HEK293 (cell line): ENCODE results near the gene MNX1.

ENCODE experiments used
- CTCF ChIA-PET: fragments of 350-600 bp; formaldehyde crosslinking; extraction: SDS; loops from one replicate; lab custom pipeline; 2021; ENCODE audit warnings: antibody characterized with exemption; lab: Yijun Ruan, JAX
- POLR2A ChIA-PET: fragments of 300-600 bp; formaldehyde crosslinking; extraction: SDS; loops from one replicate; lab custom pipeline; 2020; ENCODE audit warnings: antibody characterized with exemption, inconsistent platforms; lab: Yijun Ruan, JAX
- H3K27ac ChIP-seq: fragments of 200-500 bp; sonication (Bioruptor generic); 2 replicates; pipeline ENCODE4 v1.5.1; 2014; ENCODE audit warnings: low read depth, low read length, control low read depth, inconsistent platforms; ENCODE audit errors: extremely low read depth
- H3K36me3 ChIP-seq, 2 experiments: fragments of 200-500 bp in 1 of 2; sonication (Bioruptor generic) in 1 of 2; 1 replicate in 1 of 2; 2 replicates in 1 of 2; pipeline ENCODE4 v1.5.1; 2014 to 2017; ENCODE audit warnings: inconsistent platforms in 2 of 2, low read length in 2 of 2; ENCODE audit not compliant: control insufficient read depth in 2 of 2, insufficient read depth in 1 of 2
- H3K4me1 ChIP-seq: fragments of 200-500 bp; sonication (Bioruptor generic); 2 replicates; pipeline ENCODE4 v1.5.1; 2014; ENCODE audit warnings: mild to moderate bottlenecking, low read length, inconsistent platforms; ENCODE audit not compliant: control insufficient read depth, insufficient read depth
- H3K4me3 ChIP-seq: 2 replicates; pipeline ENCODE4 v1.5.1; 2011; ENCODE audit warnings: low read depth, mild to moderate bottlenecking, control low read depth, low read length, moderate library complexity
- H3K9me3 ChIP-seq: fragments of 200-500 bp; sonication (Bioruptor generic); 2 replicates; pipeline ENCODE4 v1.5.1; 2014; ENCODE audit warnings: low read depth, low read length, inconsistent platforms; ENCODE audit not compliant: control insufficient read depth, insufficient read depth
- GLIS2 ChIP-seq: fragments of 450-650 bp; formaldehyde crosslinking; IDR thresholded peaks from 2 replicates; pipeline ENCODE4 v1.5.1; 2016; ENCODE audit warnings: missing biosample characterization, missing genetic modification characterization
- SCRT2 ChIP-seq: fragments of 450-650 bp; formaldehyde crosslinking; IDR thresholded peaks from 2 replicates; pipeline ENCODE4 v1.5.1; 2016; ENCODE audit warnings: missing biosample characterization, missing genetic modification characterization
- SP2 ChIP-seq: fragments of 450-650 bp; formaldehyde crosslinking; IDR thresholded peaks from 2 replicates; pipeline ENCODE4 v1.5.1; 2016; ENCODE audit warnings: missing biosample characterization, missing genetic modification characterization
- SP3 ChIP-seq: fragments of 450-650 bp; formaldehyde crosslinking; IDR thresholded peaks from 2 replicates; pipeline ENCODE4 v1.5.1; 2016; ENCODE audit warnings: missing biosample characterization, missing genetic modification characterization
- ZBTB21 ChIP-seq: fragments of 450-650 bp; formaldehyde crosslinking; IDR thresholded peaks from 2 replicates; pipeline ENCODE4 v1.5.1; 2017; ENCODE audit warnings: missing biosample characterization, missing genetic modification characterization
- ZBTB48 ChIP-seq: fragments of 450-650 bp; formaldehyde crosslinking; IDR thresholded peaks from 2 replicates; pipeline ENCODE4 v1.5.1; 2016; ENCODE audit warnings: missing biosample characterization, missing genetic modification characterization
- ZBTB7A ChIP-seq: fragments of 450-650 bp; formaldehyde crosslinking; IDR thresholded peaks from 2 replicates; pipeline ENCODE4 v1.5.1; 2016; ENCODE audit warnings: low read depth, missing biosample characterization, missing genetic modification characterization
- ZFP41 ChIP-seq: fragments of 450-650 bp; formaldehyde crosslinking; IDR thresholded peaks from 2 replicates; pipeline ENCODE4 v1.5.1; 2016; ENCODE audit warnings: missing biosample characterization, missing genetic modification characterization, borderline replicate concordance
- ZNF138 ChIP-seq: fragments of 450-650 bp; formaldehyde crosslinking; IDR thresholded peaks from 2 replicates; pipeline ENCODE4 v1.5.1; 2016; ENCODE audit warnings: missing biosample characterization, missing genetic modification characterization, borderline replicate concordance
- ZNF169 ChIP-seq: fragments of 450-650 bp; formaldehyde crosslinking; IDR thresholded peaks from 2 replicates; pipeline ENCODE4 v1.5.1; 2016; ENCODE audit warnings: missing biosample characterization, missing genetic modification characterization
- ZNF221 ChIP-seq: fragments of 450-650 bp; formaldehyde crosslinking; IDR thresholded peaks from 2 replicates; pipeline ENCODE4 v1.5.1; 2017; ENCODE audit warnings: missing biosample characterization, missing genetic modification characterization, borderline replicate concordance
- ZNF23 ChIP-seq: fragments of 450-650 bp; formaldehyde crosslinking; IDR thresholded peaks from 2 replicates; pipeline ENCODE4 v1.5.1; 2016; ENCODE audit warnings: missing biosample characterization, missing genetic modification characterization, borderline replicate concordance
- ZNF37A ChIP-seq: fragments of 450-650 bp; IDR thresholded peaks from 2 replicates; pipeline ENCODE4 v1.5.1; 2018; ENCODE audit warnings: missing biosample characterization, missing genetic modification characterization
- ZNF529 ChIP-seq: fragments of 450-650 bp; formaldehyde crosslinking; IDR thresholded peaks from 2 replicates; pipeline ENCODE4 v1.5.1; 2017; ENCODE audit warnings: missing genetic modification characterization, missing biosample characterization; ENCODE audit not compliant: insufficient replicate concordance
- ZNF561 ChIP-seq: fragments of 450-650 bp; IDR thresholded peaks from 2 replicates; pipeline ENCODE4 v1.5.1; 2018; ENCODE audit warnings: missing biosample characterization, missing genetic modification characterization, borderline replicate concordance
- ZNF623 ChIP-seq: fragments of 450-650 bp; formaldehyde crosslinking; IDR thresholded peaks from 2 replicates; pipeline ENCODE4 v1.5.1; 2016; ENCODE audit warnings: missing biosample characterization, missing genetic modification characterization
- ZNF707 ChIP-seq: fragments of 450-650 bp; formaldehyde crosslinking; IDR thresholded peaks from 2 replicates; pipeline ENCODE4 v1.5.1; 2016; ENCODE audit warnings: missing biosample characterization, missing genetic modification characterization
- ZXDB ChIP-seq: fragments of 450-650 bp; formaldehyde crosslinking; IDR thresholded peaks from 2 replicates; pipeline ENCODE4 v1.5.1; 2016; ENCODE audit warnings: missing biosample characterization, missing genetic modification characterization
- TF ChIP-seq, protein P1 (sequence below): sonication (generic); formaldehyde crosslinking; IDR thresholded peaks from 2 replicates; pipeline ENCODE4 v1.8.1; 2022; ENCODE audit warnings: mild to moderate bottlenecking, moderate library complexity, missing genetic modification reagents
- TF ChIP-seq, protein P2 (sequence below): fragments of 450-650 bp; formaldehyde crosslinking; IDR thresholded peaks from 2 replicates; pipeline ENCODE4 v1.5.1; 2016; ENCODE audit warnings: missing biosample characterization, missing genetic modification characterization
- TF ChIP-seq, protein P3 (sequence below): fragments of 450-650 bp; formaldehyde crosslinking; IDR thresholded peaks from 2 replicates; pipeline ENCODE4 v1.5.1; 2016; ENCODE audit warnings: missing biosample characterization, missing genetic modification characterization, borderline replicate concordance
- TF ChIP-seq, protein P4 (sequence below): fragments of 450-650 bp; formaldehyde crosslinking; IDR thresholded peaks from 2 replicates; pipeline ENCODE4 v1.5.1; 2016; ENCODE audit warnings: missing biosample characterization, missing genetic modification characterization

MNX1 gene

DNA sequence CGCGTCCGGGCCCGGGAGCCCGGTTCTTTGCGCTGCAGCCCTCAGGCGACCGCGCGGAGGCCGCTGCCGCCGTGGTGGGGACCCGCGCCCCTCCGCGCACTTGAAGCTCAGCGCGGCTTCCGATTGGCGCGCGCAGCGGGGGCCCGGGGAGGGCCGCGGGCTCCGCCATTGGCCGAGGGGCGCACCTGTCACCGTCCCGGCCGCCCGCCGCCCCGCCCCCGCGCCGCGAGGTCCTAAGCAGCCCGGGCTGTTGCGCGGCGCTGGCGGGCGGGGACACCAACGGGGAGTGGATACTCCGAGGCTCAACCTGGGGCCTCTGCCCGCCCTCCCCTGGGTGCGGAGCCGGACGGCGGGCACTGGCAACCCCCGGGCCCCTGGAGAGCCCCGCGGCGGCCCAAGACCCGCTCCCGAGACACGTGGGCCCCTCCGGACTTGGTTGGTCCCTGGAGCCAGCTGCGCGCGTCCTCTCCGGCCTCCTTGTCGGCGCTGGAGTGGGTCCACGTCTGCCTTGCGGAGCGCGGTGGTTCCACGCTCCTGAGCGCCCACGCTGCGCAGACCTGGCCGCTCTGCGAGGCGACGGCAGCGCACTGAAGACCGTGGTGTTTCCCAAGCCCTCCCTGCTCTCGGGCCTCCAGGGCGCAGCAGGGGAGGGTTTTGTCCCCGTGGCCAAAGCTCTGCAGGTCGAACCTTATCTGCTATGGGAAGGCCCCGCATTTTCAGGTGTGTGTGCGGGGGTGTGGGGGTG, at the start of gene MNX1 (continued):
- TF ChIP-seq ZBTB48 (tag by site-specific recombination): peak; percentile 53; the same call in 1 of the 2 replicates
- peak; percentile 32; the same call in 1 of the 2 replicates for TF ChIP-seq SP3 (tag by site-specific recombination)
- peak; percentile 90; the same call in 1 of the 2 replicates for TF ChIP-seq ZNF561
- TF ChIP-seq, protein P1, sequence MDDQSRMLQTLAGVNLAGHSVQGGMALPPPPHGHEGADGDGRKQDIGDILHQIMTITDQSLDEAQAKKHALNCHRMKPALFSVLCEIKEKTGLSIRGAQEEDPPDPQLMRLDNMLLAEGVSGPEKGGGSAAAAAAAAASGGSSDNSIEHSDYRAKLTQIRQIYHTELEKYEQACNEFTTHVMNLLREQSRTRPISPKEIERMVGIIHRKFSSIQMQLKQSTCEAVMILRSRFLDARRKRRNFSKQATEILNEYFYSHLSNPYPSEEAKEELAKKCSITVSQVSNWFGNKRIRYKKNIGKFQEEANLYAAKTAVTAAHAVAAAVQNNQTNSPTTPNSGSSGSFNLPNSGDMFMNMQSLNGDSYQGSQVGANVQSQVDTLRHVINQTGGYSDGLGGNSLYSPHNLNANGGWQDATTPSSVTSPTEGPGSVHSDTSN (CRISPR knock-in tag): peak; percentile 65
- TF ChIP-seq ZXDB (tag by site-specific recombination): peak; percentile 88
- 0 out of 2 replicates have a peak, but pooled peaks have one; percentile 10 for TF ChIP-seq SP2 (tag by site-specific recombination)

DNA sequence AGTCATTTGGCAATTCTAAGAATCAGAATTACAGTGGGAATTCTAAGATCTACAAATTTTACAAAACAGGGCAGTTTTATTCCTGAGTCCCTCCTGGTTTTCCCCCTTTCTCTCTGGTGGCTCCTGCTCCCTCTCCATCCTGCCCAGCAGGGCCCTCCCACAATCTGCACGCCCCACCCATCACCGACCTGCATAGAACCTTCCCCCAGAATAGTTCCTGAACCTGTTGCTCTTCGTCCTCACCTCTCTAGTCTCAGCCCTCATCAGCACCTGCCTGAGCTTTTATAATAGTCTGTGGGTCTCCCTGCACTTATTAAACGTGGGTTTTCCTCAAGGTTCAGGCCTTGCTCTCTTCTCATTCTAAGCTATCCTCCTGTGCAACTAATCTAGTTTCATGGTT, 49.1 kb upstream of the MNX1 start:
- Histone ChIP-seq H3K4me1 (no peaks in the 10 kb centered on the region), H3K4me3 (no peak overlapping the region)
- CTCF ChIA-PET: no interaction called here
- TF ChIP-seq ZNF37A (tag by site-specific recombination) (no peak), SCRT2 (tag by site-specific recombination) (peak; percentile 73)
- TF ChIP-seq, all 188 proteins: peak for 1
- H3K27ac ChIP-seq: no peak overlapping the region
- no peaks in the 10 kb centered on the region for H3K9me3 ChIP-seq
- H3K36me3 ChIP-seq: no peaks in the 10 kb centered on the region
- POLR2A ChIA-PET: no interaction called here

DNA sequence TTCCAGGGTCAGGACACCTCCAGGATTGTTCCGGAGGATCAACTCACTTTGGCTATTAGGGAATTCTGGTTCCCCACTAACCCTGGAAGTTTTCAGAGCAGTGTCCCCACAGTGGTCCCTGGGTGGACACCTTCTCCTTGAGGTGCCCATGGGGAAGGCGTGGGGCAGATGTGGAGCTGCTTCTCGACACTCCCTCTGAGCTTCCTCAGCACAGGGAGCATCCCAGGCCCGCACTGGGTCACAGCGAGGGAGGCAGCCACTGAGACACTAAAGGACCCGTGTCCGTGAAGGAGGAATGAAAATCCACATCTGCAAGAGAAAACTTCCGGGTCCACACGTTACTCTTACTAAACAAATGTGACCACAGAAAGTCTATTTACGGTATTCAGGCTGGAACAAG, 48.2 kb upstream of the MNX1 start:
- no peak for TF ChIP-seq ZNF169 (tag by site-specific recombination)
- TF ChIP-seq ZNF23 (tag by site-specific recombination): no peak
- no peak for TF ChIP-seq ZBTB7A
- H3K4me3 ChIP-seq: no peak overlapping the region
- ChIA-PET CTCF (no interaction called here), POLR2A (no interaction called here)
- H3K4me1 ChIP-seq: no peaks in the 10 kb centered on the region
- no peaks in the 10 kb centered on the region for H3K9me3 ChIP-seq
- no peak overlapping the region for H3K27ac ChIP-seq
- H3K36me3 ChIP-seq: no peaks in the 10 kb centered on the region

DNA sequence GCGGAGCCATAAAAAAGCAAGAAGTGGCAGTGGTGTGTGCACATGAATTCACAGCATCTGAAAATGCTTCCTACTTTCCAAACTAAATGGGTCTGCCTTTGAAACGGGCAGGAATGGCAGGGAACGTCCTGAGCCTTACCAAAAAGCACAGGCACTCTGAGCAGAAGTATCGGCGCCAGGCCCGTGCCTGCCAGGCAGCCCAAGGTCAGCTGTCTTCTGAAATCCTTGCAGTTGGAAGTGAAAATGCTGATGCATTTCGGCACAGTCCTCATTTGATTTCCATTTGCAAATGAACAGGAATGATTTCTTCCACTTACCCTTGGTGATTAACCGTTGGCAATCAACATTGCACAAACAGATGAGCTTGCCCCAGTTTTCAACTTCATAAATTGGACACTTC, 47.6 kb upstream of the MNX1 start:
- POLR2A ChIA-PET: no interaction called here
- H3K27ac ChIP-seq: no peak overlapping the region
- no peaks in the 10 kb centered on the region for H3K4me1 ChIP-seq
- no peaks in the 10 kb centered on the region for H3K9me3 ChIP-seq
- TF ChIP-seq, protein P2, sequence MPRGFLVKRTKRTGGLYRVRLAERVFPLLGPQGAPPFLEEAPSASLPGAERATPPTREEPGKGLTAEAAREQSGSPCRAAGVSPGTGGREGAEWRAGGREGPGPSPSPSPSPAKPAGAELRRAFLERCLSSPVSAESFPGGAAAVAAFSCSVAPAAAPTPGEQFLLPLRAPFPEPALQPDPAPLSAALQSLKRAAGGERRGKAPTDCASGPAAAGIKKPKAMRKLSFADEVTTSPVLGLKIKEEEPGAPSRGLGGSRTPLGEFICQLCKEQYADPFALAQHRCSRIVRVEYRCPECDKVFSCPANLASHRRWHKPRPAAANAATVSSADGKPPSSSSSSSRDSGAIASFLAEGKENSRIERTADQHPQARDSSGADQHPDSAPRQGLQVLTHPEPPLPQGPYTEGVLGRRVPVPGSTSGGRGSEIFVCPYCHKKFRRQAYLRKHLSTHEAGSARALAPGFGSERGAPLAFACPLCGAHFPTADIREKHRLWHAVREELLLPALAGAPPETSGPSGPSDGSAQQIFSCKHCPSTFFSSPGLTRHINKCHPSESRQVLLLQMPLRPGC (tag by site-specific recombination): no peak
- TF ChIP-seq GLIS2 (no peak), ZNF707 (tag by site-specific recombination) (no peak), ZFP41 (tag by site-specific recombination) (no peak), ZNF138 (no peak), ZNF221 (no peak), ZNF623 (tag by site-specific recombination) (no peak), ZNF529 (tag by site-specific recombination) (no peak), ZBTB21 (tag by site-specific recombination) (no peak)
- TF ChIP-seq, protein P3, sequence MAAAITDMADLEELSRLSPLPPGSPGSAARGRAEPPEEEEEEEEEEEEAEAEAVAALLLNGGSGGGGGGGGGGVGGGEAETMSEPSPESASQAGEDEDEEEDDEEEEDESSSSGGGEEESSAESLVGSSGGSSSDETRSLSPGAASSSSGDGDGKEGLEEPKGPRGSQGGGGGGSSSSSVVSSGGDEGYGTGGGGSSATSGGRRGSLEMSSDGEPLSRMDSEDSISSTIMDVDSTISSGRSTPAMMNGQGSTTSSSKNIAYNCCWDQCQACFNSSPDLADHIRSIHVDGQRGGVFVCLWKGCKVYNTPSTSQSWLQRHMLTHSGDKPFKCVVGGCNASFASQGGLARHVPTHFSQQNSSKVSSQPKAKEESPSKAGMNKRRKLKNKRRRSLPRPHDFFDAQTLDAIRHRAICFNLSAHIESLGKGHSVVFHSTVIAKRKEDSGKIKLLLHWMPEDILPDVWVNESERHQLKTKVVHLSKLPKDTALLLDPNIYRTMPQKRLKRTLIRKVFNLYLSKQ (tag by site-specific recombination): no peak
- TF ChIP-seq, protein P4, sequence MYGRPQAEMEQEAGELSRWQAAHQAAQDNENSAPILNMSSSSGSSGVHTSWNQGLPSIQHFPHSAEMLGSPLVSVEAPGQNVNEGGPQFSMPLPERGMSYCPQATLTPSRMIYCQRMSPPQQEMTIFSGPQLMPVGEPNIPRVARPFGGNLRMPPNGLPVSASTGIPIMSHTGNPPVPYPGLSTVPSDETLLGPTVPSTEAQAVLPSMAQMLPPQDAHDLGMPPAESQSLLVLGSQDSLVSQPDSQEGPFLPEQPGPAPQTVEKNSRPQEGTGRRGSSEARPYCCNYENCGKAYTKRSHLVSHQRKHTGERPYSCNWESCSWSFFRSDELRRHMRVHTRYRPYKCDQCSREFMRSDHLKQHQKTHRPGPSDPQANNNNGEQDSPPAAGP: no peak
- no peaks in the 10 kb centered on the region for H3K36me3 ChIP-seq
- CTCF ChIA-PET: no interaction called here
- no peak overlapping the region for H3K4me3 ChIP-seq
